Astrocyte of the spinal cord (primary cell): Measurements from ENCODE around the gene PLIN3.
"Not testable (repeated sequence)": the region's sequence is repeated elsewhere in the genome, so short reads cannot be mapped to it uniquely, and the experiment has no call there.

Experiments
- DNase-seq: peaks from one replicate; pipeline ENCODE4 v3.0.0; 2011; ENCODE audit warnings: low read depth, low spot score
- H3K4me3 ChIP-seq: 2 replicates; pipeline ENCODE4 v1.5.1; 2011; ENCODE audit warnings: low read depth, mild to moderate bottlenecking, low read length, moderate library complexity
- CTCF ChIP-seq: IDR thresholded peaks from 2 replicates; pipeline ENCODE4 v1.5.1; 2012; ENCODE audit warnings: low read depth, mild to moderate bottlenecking, low read length, inconsistent platforms
- in situ Hi-C: cut with HindIII; loops from 2 replicates; pipeline ENCODE4 v1.10.0; 2017; ENCODE audit warnings: low sequenced_read_pairs

The PLIN3 gene

GRCh38 chr19:4830332-4830731 is 37.1 kb downstream of the PLIN3 start:
- no peak for DNase-seq
- H3K4me3 ChIP-seq: peak overlapping the region; percentile 76
- in situ Hi-C loops: no loop called here
- TF ChIP-seq CTCF: no peak

GRCh38 chr19:4829001-4829712 is 38.3 kb downstream of the PLIN3 start:
- in situ Hi-C loops: no loop called here
- no peak for DNase-seq
- no peak overlapping the region for H3K4me3 ChIP-seq
- no peak for TF ChIP-seq CTCF

- no peak for DNase-seq
- TF ChIP-seq CTCF: no peak
- in situ Hi-C loops: no loop called here
- no peak overlapping the region for H3K4me3 ChIP-seq
These were observed 43.9 kb downstream of the PLIN3 start for GRCh38 chr19:4823577-4823976.

- DNase-seq, H3K4me3 ChIP-seq, in situ Hi-C loops: not testable (repeated sequence)
These were observed 45.1 kb downstream of the PLIN3 start for GRCh38 chr19:4822354-4822753.

- in situ Hi-C loops: no loop called here
- no peak overlapping the region for H3K4me3 ChIP-seq
- no peak for DNase-seq
- no peak for TF ChIP-seq CTCF
These were observed 46.2 kb downstream of the PLIN3 start for GRCh38 chr19:4821265-4821664.

- in situ Hi-C loops: no loop called here
- no peak for DNase-seq
- no peak for TF ChIP-seq CTCF
- no peak overlapping the region for H3K4me3 ChIP-seq
These were observed 49.8 kb downstream of the PLIN3 start for GRCh38 chr19:4817467-4818277.

GRCh38 chr19:4816950-4817278 is 50.6 kb downstream of the PLIN3 start:
- DNase-seq: no peak
- no peak for TF ChIP-seq CTCF
- in situ Hi-C loops: no loop called here
- H3K4me3 ChIP-seq: no peak overlapping the region
